GM18505 (cell line): ENCODE measurements around the gene HEBP1.

Experiments used
- ATAC-seq: cut with Tn5 transposase; IDR thresholded peaks from one replicate; pipeline ENCODE4 v1.9.1; 2021; ENCODE audit not compliant: unreplicated experiment
- POLR2A ChIP-seq: IDR thresholded peaks from 4 replicates; pipeline ENCODE4 v1.6.1; 2011; ENCODE audit warnings: borderline replicate concordance; ENCODE audit not compliant: insufficient read depth, insufficient read length; ENCODE audit errors: extremely low read depth

The HEBP1 gene

DNA sequence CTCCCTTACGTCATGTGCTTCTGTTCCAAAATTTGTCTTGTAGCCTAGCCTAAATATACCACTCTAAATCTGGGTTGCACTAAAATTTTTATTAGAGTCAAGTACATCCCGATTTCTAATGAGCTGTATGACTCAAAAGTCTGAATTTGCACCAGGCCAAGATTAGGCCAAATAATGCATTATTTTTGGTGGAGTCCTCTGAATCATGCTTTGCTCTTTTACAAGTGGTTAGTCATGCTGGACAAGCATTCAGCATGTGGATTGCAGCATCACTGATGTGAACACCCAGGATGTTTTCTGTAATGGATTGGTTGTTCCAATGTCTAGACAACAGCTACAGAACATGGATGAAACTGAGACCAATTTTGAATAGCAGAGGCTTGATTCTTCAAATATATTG lies 23.7 kb downstream of the HEBP1 start:
- no peak for ATAC-seq
- no peak for TF ChIP-seq POLR2A

DNA sequence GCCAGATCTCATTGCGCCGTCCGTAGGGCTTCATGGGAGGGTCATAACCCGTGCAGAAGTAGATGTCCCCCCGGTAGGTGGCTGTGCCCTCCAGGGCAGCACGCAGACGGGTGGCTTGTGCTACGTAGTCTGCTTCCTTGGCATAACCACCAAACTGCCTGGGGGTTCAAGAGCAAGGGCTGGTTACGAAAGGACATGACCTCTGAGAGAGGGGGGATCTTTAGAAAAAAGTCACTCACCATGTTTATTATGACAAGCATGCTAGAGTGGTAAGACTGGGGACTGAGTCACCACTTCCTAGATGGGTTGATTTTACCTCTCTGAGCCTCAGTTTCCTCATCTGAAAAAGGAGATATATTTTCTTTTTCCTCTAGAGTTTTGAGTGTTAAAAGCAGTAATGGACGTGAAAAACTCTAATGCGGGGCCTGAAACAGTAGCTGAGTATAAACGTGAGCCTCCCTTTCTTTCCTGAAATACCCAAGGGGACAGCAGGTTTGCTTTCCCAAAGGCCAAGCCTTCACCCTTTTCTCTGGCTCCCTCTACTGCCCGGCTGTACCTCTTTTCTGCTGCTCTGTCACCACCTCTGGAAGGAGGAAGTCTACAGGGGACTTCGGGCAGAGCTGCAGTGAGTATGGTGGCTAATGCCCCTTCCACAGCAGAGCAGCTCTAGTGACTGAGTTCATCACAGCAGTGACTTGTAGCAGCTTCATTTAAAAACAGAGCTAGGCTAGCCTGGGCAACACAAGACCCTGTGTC lies 24.6 kb downstream of the HEBP1 start:
- TF ChIP-seq POLR2A = no peak
- ATAC-seq = no peak

DNA sequence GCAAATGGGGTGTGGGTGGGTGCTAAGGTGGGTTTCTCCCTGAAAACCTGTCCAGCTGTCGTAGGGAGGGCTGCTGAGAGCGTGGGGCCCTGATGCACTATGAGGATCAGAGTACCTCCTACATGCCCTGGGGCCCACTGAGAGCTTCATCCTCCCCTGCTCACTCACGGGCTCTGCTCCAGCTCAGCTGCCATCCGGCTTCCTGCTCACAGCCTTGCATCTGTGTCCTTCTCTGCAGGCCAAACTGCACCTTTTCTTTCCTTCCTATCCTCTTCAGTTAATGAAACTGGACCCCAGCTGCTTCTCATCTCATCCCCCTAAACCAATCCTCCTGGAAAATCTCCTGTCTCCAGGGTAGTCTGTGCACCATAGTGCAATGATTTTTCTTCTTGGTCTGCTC lies 25.9 kb downstream of the HEBP1 start:
- no peak for TF ChIP-seq POLR2A
- ATAC-seq = no peak

DNA sequence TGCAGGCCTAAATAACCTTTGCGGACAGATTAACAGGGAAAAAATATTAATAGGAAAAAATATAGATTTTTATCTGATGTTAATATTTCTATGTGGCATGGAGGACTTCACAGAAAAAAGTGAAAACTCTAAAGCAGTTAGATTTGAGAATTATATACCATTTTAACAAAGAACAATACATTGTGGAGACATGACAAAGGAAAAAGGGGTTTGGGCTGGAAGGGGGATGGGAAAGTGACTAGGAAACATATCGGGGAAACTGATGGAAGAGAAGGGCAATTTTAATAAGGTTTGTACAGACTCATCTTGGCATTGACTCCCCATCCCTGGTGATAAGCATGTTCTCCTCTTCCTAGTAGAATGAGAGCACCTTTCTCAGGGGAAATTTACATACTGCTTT lies 27.0 kb downstream of the HEBP1 start:
- ATAC-seq = no peak
- TF ChIP-seq POLR2A = no peak

DNA sequence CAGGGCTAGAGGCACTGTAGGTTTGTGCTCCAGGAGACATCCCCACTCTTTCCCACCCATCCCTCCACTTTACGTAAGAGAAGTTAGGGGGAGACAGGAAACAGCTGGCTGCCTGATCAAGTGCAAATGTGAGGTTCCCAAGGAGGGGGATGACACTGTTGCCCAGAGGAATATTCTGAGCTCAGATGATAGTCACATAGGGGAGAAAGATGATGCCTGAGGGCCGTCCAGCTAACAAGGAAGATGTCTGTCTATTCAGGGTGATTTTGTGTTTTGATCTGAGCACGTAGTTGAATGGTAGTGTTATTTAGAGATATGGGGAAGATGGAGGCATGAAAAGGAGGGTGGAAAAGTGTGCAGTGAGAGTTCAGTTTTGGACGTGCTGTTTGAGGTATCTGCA lies 34.2 kb downstream of the HEBP1 start:
- ATAC-seq = no peak
- TF ChIP-seq POLR2A = no peak

DNA sequence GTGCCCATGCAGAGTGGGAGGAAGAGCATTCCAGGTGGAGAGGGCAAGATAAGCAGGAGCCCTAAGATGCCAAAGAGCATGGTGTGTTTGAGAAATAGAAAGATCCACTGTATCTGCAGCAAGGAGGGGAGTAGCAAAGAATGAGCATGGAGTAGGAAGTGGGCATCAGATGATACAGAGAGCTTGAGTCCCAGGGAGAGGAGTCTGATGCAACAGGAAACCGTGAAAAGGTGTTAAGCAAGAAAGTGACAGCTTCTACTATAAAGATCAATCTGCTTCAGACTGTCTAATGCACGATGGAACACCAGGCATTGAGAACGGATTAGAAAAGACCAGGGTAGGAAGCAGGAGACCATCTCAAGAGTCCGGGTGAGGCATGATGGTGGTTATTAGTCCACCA lies 35.8 kb downstream of the HEBP1 start:
- TF ChIP-seq POLR2A = no peak
- ATAC-seq = no peak

DNA sequence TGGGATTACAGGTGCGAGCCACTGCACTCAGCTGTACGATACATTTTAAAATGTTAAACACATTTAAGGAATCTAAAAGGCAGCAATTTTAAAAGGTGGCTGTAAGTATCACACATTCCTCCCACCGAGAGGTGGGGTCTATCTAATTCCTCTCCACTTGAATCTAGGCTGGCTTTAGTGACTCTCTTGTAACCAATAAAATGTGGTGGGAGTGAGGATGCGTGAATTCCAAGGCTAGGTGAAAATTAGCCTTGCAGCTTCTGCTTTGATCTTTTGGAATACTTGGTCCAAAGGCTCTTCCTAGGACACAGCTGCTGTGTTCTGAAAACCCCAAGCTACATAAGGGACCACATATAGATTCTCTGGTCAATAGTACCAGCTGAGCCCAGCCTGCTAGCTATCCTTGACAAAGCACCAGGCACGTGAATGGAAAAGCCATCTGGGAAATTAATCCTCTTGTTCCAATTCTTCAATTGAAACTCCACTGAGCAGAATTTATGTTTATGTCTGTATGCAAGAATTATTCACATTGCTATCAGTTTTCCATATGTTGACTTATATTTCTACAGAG lies 39.3 kb downstream of the HEBP1 start:
- ATAC-seq = no peak
- no peak for TF ChIP-seq POLR2A

DNA sequence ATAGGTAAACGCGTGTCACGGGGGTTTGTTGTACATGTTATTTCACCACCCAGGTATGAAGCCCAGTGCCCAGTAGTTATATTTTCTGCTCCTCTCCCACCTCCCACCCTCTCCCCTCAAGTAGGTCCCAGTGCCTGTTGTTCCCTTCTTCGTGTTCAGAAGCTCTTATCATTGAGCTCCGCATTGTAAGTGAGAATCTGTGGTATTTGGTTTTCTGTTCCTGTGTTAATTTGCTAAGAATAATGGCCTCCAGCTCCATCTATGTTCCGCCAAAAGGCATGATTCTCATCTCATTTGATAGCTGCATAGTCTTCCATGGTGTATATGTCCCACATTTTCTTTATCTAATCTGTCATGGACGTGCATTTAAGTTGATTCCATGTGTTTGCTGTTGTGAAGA lies 41.2 kb downstream of the HEBP1 start:
- ATAC-seq = no peak

DNA sequence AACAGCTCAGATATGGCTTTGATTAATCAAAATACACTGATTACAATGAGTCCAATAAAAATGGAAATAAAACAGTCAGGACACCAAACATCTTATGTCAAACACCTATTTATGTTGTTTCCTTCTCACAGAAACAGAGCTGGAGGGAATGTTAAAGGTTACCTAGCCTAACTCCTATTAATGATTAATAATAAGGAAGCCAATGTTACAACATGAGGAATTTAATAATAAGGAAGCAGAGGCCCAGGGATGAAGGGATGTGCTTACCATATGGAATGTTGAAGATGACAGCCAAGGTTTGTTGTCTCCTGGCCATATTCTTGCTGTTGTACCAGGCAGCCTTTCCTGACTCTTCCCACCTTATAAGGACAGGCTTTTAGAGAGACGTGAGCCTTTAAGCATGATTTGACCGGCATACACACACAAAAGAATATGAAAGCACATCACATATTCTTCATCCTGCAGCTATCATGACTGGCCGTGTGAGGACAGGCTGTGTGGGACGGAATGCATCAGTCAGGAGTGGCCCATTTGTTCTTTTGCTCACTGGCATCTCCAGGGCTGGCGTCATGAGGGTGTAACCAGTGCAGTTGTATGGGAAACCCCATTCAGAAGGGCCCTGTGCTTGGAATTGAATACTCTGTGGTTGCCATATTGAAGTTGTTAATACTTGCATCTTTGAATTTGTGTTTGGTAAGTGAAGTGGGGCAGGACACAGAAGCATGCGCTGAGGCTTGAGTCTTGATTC lies 45.0 kb downstream of the HEBP1 start:
- ATAC-seq = no peak
- no peak for TF ChIP-seq POLR2A

More for the DNA sequence above, 41.2 kb downstream of the HEBP1 start:
- no peak for TF ChIP-seq POLR2A

DNA sequence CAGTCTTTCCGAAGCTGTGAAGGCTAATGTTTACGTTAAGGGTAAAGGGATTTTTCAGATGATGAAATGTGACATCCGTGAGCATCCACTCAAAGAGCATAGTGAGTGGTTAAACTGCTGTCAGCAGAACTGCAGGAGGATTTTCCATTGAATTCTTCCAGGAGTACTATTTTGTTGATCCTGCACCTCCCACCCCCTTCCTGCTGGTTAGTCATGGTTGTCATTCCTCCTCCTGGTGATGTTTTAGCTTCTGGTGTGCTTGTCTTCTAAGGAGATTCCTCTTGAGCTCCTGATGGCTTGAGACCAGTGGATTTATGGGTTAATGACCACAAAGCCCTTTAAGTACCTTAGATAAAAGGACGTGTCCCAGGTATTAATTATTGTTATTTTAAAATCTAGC lies 45.7 kb downstream of the HEBP1 start:
- TF ChIP-seq POLR2A = no peak
- ATAC-seq = no peak

DNA sequence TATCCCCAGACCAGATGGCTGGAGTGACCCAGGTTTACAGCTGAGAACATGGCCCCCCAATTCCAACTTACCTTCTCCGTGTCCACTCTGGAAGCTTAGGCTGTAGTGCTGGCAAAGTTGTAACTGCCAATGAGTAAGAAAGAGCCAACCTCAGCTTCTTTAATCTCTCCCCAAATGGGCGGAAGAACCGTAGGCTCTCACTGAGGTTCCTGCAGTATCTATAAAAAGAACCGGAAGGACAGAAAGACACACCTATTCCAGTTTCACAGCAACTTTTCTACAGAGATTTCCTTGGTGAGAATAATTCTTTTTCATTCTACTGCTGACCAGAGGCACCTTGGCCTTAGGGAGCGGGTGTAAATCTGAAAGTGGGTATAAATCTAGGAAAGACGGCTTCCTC lies 48.0 kb downstream of the HEBP1 start, which contains the start of gene GPRC5D:
Gene GPRC5D, minus strand, starts transcription at position 135 of the 400 bp plus-strand sequence. CDS start 1,786 bp downstream, outside the sequence.
- ATAC-seq = no peak
- TF ChIP-seq POLR2A = no peak

DNA sequence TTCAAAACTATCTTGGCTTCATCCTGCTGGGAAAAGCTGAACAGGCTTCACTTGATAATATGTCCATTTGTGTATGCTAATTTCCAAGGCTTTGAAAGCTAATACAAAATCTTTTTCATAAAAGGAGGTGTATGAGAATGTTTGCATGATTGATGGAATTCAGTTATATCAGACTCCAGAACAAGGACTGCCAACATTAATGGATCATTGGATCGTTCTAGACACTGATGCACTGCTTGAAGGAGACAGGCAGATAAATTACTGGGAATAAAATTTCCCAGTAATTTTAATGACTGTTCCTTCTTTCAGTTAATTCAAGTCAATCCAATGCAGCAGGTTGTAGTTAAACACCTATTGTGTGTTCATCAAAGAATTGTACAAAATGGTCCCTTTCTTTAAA lies 48.6 kb downstream of the HEBP1 start:
- ATAC-seq = no peak
- no peak for TF ChIP-seq POLR2A

DNA sequence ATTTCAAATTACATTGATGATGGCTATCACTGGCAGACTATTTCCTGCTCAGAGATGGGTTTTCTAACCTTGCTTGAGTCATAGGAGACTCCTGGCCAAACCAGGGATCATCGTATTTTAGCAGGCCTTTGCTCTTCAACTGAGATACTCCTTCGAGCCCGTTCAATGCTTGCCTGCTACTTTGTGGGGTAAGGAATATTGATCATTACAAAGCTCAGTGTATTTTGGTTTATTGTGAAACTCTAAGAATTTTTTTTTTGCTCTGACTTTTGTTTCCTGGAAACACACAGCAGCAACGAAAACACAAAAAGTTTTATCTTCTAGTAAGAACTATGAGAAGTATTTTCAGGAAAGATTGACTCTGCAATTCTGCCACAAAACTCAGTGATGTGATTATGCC lies 52.2 kb downstream of the HEBP1 start:
- ATAC-seq = no peak

More for the DNA sequence above, 52.2 kb downstream of the HEBP1 start:
- no peak for TF ChIP-seq POLR2A
